ENCODE measurements around the gene CD248.

GRCh38 chr11:66280428-66280827, 36.4 kb downstream of the CD248 start:
- TF ChIP-seq, protein P1, sequence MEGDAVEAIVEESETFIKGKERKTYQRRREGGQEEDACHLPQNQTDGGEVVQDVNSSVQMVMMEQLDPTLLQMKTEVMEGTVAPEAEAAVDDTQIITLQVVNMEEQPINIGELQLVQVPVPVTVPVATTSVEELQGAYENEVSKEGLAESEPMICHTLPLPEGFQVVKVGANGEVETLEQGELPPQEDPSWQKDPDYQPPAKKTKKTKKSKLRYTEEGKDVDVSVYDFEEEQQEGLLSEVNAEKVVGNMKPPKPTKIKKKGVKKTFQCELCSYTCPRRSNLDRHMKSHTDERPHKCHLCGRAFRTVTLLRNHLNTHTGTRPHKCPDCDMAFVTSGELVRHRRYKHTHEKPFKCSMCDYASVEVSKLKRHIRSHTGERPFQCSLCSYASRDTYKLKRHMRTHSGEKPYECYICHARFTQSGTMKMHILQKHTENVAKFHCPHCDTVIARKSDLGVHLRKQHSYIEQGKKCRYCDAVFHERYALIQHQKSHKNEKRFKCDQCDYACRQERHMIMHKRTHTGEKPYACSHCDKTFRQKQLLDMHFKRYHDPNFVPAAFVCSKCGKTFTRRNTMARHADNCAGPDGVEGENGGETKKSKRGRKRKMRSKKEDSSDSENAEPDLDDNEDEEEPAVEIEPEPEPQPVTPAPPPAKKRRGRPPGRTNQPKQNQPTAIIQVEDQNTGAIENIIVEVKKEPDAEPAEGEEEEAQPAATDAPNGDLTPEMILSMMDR (IDR thresholded peaks at IDR 0.05; ENCODE audit: insufficient read depth, low read length): no peak
- TF ChIP-seq POLR2AphosphoS5 (IDR thresholded peaks at IDR 0.05; ENCODE audit: low read depth) (no peak), REST (IDR thresholded peaks at IDR 0.05; ENCODE audit: insufficient replicate concordance, low read depth) (no peak)

All from HL-60 (cell line).